NOMO-1 treated with DMSO at 0.1 percent for 48 hours (cell line): ENCODE data around the gene ADIG.

Source experiments
- DNase-seq: peaks from one replicate; lab custom pipeline; 2025; ENCODE audit not compliant: unreplicated experiment; lab: John Stamatoyannopoulos, UW

Gene ADIG

DNA sequence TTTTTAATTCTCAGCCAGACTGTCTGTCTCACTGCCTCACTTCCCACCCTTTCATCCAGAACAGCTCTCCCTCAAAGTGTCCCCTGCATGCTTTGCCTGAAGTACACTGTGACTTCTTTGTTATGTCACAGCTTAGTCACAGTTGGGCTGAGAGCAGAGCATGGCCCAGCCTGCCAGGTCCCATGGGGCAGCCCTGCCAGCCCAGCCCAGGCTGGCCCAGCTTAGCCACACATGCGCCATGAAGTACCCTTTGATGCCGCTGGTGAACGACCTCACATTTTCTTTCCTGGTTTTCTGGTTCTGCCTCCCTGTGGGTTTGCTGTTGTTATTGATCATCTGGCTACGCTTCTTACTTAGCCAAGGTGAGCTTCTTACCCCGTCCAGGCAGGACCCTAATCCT, at the start of gene ADIG:
Gene ADIG, plus strand, starts transcription at position 185 of the 400 bp plus-strand sequence. Its CDS starts 54 bp downstream, at position 239.
- no peak for DNase-seq

DNA sequence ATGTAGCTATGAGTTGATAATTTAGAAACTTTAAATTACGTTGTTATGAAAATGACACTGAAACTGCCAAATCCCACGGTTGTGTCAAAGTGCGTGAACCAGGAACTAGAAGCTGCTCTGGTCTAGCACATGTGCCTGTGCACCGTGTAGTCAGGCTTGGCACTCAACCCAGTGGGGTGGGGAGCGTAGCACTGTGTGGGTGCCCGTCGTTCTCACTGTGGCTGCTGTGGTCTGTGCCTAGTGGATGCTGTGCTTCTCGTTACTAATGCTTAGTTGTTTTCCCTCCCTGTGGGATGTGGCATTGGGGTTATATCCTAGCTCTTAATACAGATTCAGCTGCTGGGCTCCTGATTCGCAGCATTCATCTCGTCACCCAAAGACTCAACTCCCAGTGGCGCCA, 46.2 kb upstream of the ADIG start:
- no peak for DNase-seq

DNA sequence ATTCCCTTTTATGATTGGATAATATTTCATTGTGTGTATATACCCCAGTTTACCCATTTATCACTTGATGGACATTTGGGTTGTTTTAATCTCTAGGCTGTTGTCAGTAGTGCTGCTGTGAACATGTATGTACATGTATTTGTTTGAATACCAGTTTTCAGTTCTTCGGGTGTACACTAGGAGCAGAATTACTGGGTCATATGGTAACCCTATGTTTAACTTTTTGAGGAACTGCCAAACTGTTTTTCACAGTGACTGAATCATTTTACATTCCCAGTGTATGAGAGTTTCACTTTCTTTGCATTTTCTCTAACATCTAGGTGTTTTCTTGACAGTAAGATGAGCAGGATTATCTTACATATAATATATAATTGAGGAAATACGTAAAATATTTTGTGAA, 44.7 kb upstream of the ADIG start:
- no peak for DNase-seq

DNA sequence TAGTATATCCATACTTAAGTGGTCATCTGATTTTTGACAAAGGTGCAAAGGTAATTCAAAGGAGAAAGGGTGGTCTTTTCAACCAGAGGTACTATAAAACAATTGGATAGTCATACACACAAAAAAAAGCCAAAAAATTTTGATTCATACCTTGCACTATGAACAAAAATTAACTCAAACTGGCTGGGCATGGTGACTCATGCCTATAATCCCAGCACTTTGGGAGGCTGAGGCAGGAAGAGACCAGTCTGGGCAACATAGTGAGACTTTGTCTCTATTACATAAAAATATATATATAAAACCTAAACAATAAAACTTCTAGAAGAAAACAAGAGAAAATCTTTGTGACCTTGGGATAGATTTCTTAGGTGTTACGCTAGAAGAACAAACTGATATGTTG, 43.8 kb upstream of the ADIG start:
- no peak for DNase-seq

DNA sequence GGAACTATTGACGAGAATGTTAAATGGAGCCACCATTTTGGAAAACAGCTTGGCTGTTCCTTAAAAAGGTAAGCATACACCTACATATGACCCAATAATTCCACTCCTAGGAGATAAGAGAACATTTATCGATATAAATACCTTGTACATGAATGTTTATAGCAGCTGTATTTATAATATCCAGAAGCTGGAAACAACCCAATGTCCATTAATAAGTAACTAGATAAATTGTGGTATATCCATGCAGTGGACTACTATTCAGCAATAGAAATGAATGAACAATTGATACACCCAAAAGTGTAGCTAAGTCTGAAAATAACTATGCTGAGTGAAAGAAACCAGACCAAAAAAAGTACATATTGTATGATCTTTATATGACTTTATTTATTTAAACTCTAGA, 42.2 kb upstream of the ADIG start:
- DNase-seq: no peak

DNA sequence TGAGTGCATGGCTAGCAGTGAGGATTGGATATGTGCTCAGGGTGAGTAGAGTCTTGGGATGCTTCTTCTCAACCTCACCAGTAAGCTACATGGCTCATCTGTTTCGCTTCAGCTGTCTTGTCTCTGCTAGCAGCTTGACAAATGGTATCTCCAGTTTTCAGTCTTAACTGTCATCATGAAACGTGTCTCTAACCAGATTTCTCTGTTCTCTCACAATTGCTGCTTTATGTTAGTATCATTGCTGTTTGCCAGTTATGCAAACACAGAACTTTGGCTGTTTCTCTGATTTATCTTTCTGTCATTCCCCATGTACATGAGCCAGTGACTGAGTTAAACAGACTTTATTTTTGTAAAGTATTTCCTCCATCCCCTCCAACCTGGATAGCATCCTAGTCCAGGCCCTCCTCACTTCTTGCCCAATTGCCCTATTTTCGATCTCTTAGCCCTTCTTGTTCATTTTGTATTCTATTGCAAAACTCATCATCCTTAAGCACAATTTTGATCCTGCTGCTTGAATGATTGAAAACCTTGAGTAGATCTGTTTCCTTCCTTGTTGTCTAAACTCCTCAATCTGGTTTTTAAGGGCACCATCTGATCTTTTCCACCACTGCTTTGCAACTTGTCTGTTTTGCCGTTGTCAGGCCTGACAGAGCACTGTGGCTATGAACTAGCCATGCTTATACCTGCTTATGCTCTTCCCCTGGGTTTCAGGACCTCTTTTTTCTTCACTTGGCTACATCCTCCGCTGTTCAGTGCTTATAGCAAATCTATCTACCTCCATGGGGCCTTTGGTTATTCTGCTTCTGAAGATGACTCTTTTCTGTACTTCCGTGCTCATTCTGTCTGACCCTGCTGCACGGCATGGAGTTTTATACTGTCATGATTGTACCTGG, 37.7 kb upstream of the ADIG start:
- DNase-seq: no peak

DNA sequence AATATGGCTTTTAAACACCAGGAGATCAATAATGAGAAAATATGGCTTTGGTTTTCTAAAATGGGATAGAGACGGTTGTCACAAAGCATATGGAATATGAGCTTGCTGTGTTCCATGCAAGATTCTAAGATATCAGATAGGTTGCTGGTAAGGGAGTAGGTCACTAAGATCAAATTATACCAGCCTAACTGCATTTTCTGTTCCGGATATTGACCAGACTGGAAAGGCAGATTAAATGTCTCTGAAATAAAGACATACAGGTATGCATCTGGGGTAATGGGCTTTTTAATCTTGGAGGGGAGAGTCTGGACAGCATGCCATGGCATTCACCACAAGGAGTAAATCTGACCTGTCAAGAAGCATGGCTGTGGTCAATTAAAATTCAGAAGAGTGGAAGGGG, 35.2 kb upstream of the ADIG start:
- DNase-seq: no peak

DNA sequence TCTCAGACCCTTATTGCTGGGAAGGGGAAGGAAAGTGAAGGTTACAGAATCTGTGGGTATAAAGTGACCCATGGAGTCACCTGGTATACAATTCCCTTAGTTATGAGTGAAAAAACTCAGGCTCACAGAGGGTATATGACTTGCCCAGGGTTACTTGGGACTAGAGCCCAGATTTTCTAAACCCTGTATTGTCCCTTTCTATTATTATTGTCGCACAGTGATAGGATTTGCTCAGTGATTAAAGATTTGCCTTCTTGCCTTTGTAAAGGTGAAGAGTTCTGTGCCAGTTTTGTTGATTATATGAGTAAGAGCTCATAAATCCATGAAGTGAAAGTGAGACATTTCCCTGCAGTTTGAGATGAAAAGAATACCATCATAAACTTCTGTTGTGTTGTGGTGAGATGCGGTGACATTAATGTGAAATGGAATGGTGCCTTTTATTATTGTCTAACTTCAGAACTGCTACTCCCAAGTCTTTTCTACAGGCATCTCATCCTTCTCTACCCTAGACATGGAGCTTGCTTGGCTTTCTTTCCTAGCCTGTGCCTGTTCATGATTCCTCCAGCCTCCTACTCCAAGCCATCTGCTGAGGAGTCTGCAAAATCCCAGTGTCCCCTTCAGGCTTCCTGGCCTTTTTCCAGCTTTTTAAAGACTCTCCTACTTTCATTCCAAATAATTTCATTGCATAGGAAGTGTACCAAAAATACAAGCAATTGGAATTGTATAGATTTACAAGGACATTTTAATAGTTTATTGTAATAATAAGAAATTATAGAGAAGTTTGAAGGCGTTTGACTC, 33.5 kb upstream of the ADIG start:
- no peak for DNase-seq

DNA sequence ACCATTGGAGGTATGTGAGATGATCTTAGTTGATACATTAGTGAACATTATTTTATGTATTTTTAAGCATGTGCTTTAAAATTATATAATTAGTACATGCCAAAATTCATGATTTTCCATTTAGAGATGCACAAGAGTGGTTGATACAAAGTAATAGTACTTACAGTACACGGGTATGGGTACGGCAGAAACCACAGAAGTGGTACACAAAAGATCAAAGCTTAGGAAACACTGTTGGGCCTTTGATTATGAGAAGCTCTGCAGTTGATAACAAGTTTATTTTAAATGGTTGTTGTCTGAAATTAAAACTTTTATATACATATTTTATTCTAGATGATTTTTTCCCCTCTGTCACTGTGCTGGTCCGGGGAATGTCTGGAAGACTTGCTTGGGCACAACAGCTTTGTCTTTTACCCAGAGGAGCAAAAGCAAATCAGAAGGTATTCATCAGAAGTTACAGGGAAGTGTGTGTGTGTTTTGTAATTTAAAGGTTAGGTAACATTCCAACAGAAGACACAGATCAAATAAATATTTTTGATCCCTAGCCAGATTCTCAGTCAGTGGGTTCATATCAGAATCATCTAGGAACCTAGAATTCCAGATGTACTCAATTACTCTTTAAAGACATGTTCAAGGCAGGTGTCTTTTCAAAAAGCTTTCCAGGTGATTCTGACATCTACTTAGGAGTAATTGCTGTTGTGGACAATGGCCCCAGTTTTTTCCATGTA, 32.5 kb upstream of the ADIG start:
- DNase-seq: no peak

DNA sequence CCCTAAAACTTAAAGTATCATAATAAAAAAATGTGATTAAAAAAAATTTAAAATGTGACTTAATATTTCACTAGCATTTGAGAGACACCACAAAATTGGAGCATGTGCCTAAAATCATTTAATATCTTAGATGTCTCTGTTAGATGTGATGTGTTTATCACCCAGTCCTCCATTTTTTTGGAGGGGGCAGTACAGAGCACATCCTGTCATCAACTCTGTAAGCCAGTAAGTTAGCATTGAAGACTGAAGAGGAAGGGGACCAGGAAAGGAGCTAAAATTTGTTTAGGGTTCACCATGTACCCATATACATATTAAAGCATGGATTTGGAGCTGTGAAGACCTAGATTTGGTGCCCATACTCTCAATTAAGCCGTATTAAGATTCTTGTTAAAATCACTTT, 30.7 kb upstream of the ADIG start:
- DNase-seq: no peak

DNA sequence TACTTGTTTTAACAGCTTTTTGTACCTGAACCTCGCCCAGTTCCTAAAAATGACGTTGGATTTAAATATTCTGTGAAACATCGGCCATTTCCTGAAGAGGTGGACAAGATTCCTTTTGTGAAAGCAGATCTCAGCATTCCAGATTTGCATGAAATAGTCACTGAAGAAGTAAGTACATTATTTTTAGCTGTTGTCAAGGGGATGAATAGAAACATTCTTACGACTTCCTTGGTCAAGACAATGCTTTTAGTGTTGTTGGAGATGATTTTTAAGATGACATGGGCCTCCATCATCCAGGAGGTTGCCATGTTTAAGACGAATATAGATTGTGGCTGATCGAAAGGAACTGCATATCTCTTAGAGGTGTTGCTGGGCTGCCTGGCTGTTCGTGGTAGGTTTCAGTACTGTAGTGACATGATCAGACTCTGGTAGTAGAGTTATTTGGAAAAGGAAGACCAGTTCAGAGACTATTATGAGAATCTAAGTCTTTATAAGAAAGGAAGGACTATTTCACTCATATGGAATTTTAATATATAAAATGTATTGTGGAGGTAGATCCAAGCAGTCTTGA, 29.9 kb upstream of the ADIG start:
- no peak for DNase-seq

DNA sequence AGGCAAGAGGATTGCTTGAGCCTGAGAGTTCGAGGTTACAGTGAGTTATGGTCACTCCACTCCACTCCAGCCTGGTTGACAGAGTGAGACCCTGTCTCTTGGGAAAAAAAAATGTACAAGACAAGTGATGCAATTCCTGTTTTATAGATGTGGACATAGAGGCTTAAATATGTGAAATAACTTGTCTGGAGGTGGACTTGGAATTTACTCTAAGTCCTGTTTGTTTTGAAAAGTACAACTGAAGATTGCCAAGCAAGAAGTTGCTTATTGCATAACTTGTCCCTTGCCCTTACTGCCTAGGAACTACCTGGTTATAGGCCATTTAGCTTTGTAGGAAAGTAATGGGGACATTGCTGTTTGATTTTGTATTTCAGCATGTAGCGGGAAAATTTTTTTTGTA, 26.0 kb upstream of the ADIG start:
- no peak for DNase-seq

DNA sequence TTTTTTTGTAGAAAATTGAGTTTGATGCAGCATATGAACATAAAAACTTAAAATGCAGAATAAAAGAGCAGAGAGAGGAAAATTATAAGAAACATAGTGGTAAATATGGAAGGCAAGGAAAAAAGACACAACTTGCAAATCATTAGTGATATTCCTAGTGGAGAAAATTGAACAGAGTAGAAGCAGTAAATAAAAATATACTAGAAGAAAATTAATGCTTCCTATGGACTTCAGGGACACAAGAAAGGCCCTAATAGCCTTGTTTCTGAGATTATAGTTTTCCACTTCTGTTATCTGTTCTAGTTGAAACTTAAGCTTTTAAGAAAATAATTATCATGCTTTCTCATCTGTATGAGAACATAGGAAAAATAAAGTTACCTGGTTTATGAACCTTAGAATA, 25.6 kb upstream of the ADIG start:
- no peak for DNase-seq

DNA sequence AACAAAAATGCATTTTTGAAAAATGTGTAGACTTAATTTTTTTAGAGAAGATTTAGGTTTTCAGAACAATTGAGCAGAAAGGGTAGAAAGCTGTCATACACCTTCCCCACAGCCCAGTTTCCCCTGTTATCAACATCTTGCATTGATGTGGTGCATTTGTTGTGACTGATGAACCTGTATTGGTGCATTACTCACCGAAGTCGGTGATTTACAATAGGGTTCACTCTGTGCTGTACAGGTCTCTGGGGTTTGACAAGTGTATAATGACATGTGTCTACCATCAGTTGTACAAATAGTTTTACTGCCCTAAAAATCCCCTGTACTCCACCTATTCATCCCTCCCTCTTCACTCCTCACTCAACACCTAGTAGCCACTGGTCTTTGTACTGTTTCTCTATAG, 23.8 kb upstream of the ADIG start:
- no peak for DNase-seq

DNA sequence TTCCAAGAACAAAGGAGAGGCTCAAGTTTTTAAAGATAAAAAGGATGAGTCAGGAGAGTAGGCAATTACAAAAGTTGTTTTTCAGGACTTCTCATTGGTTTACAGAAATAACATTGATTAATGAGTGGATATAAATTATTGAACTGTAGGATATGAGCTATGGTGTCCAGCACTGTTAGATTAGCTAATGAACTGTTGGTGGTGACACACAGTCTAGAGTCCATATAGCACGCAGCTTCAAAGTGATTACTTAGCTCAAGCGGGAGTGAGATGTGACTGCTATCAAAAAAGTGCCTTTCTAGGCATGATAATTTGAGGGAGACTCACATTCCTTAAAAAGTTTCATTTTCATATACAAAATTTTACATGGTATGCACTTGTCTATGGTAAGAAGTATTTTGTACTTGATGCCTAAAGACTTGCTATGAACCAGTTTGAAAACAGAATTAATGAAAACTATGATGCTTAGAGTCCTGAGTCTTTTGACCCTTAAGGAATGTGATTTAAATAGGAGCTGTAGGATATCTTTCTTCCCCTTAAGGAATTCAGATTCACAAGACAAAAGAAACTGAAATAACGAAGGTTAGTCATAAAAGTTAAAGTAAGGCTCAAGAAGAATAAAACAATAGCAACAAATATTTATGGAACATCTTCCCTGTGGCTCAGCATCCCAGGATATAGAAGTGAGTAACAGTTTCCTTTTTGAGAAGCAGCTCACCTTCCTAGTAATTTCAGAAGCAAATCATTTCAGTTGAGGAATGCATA, 22.2 kb upstream of the ADIG start:
- DNase-seq: no peak

DNA sequence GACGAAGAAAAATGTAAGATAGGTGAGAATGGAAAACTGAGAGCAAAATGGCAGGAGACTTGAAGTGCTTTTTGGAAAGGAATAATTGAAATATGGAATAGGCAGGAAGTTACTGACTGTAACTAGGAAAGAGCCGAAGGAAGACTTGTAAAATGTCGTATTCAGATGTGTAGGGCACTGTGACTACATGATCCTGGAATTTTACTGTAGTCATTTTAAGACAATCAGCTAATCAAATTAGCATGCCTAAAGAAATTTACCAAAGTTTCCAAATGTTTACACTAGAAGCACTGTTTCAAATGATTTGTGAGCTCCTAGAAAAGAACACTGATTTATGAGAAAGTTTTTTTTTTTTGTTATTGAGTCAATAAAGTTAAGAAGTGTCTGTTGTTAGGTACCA, 21.2 kb upstream of the ADIG start:
- DNase-seq: no peak

DNA sequence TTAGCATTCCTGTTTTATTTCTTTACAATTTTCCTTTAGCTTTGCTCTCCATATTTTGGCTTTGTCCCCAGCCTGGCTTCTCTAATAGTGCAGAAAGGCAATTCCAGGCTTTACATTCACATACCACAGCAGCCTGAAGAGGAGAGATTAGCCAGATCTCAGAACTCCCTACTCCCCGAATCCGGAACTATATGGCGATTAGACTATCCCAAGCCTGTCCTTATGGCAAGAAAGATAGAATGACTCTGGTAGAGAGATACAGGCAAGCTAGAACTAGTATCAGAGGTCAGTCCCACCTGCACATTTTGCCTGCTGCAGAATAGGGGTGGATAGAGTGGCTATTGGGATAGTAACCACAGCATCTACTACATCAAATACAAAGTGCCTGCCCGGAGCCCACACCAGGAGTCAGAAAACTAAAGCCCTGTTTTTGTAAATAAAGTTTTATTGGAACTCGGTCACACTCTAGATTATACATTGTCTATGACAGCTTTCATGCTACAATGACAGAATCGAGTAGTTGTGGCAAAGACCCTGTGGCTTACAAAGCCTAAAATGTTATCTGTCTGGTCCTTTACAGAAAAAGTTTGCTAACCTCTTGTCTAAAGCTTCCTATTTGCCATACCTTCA, 17.1 kb upstream of the ADIG start:
- no peak for DNase-seq

DNA sequence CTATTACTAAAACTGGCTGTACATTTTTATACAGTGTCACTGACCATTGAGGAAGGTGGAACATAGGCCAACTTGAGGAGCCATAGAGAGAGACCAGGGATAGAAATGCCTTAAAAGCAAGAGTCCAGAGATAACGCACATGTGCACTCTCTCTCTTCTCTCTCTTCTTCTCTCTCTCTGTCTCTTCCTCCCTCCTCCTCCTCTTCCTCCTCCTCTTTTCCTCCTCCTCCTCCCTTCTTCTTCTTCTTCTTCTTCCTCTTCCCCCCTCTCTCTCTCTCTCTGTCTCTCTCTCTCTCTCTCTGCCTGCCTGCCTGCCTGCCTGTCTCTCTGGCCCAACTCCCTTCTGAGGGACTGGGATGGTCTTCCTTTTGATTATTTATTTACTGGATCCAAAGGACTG, 16.3 kb upstream of the ADIG start:
- no peak for DNase-seq

DNA sequence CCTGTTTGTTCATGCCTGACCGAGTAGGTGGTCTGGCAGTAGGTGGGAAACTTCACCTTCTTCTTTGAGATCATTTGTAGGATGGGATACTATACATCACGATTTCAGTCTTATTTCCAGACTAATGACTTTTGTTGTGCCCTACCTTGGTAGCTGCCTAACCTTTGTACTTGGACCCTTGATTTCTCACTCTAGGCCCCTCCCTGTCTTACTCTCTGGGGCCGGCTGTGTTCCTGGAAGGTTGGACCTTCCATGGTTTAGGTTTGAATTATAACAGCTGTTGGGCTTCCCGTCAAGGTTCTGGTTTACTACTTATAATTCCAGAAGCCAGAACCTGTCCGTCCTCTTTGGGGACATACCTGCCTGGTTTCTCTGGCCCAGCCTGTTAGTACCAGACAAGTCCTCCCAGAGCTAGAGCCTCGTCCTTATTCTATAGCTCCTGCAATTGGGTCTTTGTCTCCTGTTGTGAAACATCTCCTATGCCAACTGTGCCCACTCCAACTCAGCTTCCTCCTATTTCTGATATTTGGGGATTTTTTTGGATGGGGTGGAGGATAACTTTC, 14.9 kb upstream of the ADIG start:
- DNase-seq: no peak
